HG03108 (cell line): ENCODE results near the gene UFM1.
A peak's percentile ranks its signal among the peaks of the same experiment; 100 is the strongest.
"Not testable (repeated sequence)": the region's sequence is repeated elsewhere in the genome, so short reads cannot be mapped to it uniquely, and the experiment has no call there.

Experiments
- ATAC-seq: cut with Tn5 transposase; IDR thresholded peaks from one replicate; pipeline ENCODE4 v1.9.1; 2021; ENCODE audit warnings: moderate library complexity; ENCODE audit not compliant: unreplicated experiment

The UFM1 gene

GRCh38 chr13:38349390-38350113, at the start of gene UFM1:
Gene UFM1 (plus strand): TSS chr13:38349851. CDS start chr13:38349920, 69 bp downstream.
- ATAC-seq, result peak; percentile 97

GRCh38 chr13:38301236-38301635, 48.4 kb upstream of the UFM1 start:
- ATAC-seq, result no peak

DNA sequence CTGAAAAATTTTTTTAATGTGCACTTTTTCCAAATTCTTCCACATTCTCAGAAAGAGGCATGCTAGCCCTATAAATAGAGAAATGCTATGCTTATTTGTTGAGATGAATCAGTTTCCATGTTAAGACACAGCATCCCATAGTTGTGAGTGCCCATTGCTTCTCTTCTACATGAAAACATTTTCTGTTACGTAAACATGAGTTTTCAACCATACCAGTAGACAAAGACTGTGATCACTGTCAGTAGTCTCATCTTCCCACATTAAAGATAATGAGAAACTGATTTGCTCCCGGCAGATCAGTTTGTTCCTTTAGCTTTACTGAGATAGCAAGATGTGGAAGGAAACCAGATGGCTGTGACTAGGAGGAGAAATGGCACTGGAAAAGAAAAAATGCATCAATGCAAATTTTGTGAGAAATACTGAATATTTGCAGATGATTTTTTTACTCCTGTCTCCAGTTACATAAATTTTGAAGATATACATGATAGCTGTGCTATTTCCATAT, 45.8 kb upstream of the UFM1 start:
- no peak for ATAC-seq

DNA sequence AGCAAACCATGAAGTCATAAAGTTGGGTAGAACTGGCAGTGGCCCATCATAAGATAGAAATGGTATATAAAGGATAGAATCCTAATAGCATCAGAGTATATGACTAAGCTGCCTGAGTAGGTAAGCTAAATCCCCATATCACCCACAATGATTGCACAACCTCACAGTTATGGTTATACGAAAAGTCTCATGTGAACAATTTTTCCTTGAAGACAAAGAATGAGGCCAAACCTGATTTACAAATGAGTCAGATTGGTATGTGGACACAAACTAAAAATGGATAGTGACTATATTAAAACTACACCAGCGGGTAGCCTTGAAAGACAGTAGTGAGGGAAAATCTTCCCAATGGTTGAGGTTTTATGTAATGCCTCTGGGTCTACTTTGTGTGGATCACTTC, 40.9 kb upstream of the UFM1 start:
- no peak for ATAC-seq

DNA sequence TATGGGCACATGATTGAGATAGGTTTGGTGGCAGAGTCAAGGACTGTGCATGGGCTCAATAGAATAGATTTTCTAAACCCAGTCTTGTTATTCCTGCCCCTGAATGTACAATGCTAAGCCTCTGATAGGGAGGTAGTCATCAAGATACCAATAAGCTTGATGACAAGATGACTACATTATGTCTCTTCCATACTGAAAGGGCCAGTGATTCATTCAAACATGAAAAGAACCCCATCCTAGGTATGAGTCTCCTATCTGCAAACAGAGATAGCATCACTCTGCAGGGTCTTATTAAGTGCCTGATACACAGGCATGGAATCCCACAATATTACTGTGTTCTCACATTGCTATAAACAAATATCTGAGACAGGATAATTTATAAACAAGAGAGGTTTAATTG, 40.3 kb upstream of the UFM1 start:
- ATAC-seq, result no peak

DNA sequence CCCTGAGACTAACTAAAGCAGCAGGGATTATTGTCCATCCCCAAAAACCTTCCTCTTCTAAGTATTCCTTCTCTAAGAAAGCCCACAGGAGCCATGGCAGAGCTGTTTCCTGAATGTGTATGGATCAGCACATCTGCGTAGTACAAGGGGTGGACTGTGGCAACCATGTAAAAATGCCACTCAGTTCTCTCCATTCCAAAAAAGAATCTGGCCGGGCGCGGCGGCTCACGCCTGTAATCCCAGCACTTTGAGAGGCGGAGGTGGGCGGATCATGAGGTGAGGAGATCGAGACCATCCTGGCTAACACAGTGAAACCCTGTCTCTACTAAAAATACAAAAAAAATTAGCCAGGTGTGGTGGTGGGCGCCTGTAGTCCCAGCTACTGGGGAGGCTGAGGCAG, 38.5 kb upstream of the UFM1 start:
- not testable (repeated sequence) for ATAC-seq

- no peak for ATAC-seq
Observed at GRCh38 chr13:38316129-38316528, 33.5 kb upstream of the UFM1 start.

GRCh38 chr13:38321654-38322053, 28.0 kb upstream of the UFM1 start:
- no peak for ATAC-seq

GRCh38 chr13:38325426-38325825, 24.2 kb upstream of the UFM1 start:
- ATAC-seq, result no peak

DNA sequence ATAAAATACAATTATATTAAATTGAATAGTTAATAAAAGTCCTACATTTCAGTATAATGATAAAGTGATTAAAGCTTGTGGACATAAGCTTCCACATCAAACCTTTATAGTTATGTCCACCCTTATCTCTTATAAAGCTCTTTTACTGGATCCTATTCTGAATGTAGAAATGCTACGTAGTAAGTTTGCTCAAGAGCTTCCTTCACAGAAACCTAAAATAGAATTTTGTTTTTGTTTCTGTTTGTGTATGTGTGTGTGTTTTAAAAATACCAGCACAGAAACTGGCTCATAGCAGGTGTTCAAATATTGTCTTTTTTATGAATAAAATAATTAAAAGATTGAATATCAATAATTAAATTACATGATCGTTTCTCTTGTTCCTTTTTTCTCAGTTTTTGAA, 21.0 kb upstream of the UFM1 start:
- no peak for ATAC-seq

DNA sequence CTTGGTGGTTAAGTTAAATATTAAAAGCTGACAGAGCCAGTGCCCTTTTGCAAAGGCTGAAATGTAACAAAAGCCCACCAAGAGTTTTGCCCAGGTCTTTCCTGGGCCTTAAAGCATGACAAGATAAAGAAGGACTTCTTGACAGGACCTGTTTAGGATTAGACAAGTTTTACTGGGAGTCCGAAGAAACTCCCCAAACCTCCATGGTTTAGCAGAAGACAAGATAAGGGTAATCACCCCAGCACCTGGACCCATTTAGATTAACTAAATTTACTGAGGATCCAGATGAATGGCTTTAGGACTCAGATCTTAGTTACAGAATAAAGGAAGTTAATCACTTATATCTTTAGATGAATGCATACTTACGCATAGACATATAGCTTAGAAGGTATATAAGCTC, 14.8 kb upstream of the UFM1 start:
- ATAC-seq, result no peak

DNA sequence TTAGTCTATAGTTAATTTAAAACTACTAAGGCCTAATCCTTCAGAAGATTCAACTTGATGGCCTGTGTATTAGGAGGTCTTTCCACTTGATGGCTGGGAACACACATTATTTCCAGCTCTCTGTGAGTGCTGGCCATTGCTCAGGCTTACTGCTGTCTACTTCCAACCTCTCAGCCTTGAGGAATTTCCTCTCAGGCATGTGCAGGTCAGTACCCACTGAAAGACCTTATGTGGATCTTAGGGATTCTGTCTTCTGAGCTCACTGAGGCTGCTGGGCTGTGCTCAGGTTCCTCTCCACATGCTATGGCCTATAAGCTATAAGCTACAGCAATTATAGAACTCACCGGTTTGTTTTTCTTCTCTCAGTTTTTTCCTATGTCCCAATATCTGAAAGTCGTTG, 11.6 kb upstream of the UFM1 start:
- no peak for ATAC-seq

DNA sequence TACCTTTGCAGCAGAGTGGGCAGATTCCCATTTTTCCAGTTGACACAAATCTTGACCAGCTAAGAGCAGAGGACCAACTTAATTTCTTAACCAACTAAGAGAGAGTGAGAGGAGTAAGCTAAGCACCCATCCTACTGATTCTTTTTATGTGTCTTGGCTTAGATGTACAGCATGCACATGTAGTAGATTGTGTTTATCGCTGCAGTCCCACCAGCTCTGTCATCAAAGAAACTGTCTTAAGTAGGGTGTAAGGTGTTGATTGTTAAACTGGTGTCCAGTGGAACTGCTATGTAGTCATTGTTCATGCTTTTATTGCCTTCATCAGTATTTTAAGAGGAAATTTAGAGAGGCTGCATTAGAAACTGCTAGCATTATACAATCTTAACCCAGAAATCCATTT, 9.0 kb upstream of the UFM1 start:
- no peak for ATAC-seq

DNA sequence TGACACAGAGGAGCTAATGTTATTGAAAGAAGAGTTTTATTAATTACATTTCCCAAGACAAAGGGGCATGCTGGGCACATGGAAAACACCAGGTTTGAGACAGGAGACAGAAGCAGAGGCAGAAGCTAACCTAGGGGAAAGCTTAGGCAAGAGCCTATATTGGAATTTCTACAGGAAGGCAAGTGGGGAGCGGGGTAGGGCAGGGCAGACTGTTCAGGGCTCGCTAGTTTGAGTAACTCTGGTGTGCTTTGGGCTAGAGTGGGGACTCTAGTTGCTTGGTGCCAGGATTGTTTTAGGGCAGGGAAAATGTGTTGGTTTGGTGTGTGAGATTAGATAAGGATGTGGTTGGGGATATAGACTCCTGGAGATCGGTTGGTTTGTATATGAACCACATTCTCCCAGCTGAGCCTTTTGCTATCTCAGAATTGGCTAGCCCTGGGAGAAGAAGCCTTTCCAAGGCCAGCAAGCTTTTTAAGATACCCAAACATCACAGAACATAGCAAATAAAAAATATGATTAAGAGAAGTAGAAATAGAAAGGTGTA, 8.4 kb upstream of the UFM1 start:
- ATAC-seq, result no peak

- no peak for ATAC-seq
Observed at GRCh38 chr13:38346764-38347163, 2.9 kb upstream of the UFM1 start.

- ATAC-seq, result peak; percentile 9
Observed at GRCh38 chr13:38348861-38349389, 726 bp upstream of the UFM1 start.

- peak; percentile 18 for ATAC-seq
Observed at GRCh38 chr13:38350114-38350617, 515 bp downstream of the UFM1 start.

GRCh38 chr13:38355595-38356119, 6.0 kb downstream of the UFM1 start:
- no peak for ATAC-seq

DNA sequence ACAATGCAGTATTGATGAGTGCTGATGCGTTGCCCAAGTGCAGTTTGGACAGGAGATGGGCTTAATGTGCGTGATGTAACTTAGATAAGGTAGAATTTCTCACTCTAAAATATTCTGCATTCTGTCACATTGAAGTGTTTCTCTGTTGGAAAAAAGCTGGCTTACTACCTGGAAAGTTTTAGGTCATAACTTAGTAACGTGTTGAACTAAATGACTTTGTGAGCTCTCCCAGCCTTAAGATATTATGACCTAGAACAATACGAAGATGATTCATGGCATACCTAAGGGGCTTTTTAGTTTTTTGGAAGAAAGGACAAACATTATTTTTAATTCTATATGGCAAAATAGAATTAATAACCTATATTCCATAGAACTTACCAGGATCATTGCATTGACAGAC, 9.0 kb downstream of the UFM1 start:
- no peak for ATAC-seq

DNA sequence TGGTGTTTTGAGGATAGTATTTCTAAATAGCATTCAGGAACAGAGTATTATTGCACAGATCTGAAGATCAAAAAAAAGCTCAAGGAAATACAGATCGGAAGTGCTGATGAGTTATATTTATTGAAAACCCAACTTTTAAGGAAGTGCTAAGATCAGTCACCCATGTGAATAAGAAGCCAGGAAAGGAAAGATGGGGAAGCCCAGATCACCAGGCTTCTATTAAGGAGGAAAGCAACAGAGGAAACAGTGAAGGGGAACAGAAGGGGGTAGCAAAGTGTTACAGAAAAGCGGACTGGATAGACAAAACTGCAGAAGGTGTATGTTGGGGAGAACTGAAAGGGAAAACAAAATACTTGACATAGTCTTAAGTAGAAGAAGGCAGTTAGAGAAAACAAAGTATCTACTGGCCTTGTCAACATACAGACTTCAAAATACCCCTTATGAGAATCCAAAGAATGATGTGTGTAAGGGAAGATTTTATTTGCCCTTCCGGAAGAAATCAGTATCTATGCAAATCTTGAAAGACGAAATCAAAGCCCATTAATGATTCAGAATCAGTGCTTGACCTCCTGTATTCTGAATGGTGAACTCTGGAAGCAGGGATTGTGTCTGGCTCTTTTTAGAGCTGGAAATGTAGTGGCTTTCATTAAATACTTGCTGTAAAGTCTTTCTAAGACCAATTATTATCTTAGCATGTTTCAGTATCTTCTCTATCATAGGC, 12.1 kb downstream of the UFM1 start:
- no peak for ATAC-seq

DNA sequence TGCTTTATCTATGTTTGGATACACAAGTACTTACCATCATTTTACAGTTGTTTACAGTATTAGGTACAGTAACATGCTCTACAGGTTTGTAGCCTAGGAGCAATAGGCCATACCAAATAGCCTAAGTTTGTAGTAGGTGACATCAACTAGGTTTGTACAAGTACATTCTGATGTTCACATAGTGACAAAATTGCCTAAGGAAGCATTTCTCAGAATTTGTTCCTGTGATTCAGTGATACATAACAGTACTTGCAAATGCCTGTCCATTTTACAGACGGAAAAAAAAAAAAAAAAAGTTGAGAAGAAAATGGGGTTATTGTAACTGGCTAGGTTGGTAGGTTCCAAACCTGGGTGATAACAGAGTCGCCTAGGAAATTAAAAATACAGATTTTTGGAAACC, 13.6 kb downstream of the UFM1 start:
- no peak for ATAC-seq
